ENCODE results near the gene AZU1.

DNA sequence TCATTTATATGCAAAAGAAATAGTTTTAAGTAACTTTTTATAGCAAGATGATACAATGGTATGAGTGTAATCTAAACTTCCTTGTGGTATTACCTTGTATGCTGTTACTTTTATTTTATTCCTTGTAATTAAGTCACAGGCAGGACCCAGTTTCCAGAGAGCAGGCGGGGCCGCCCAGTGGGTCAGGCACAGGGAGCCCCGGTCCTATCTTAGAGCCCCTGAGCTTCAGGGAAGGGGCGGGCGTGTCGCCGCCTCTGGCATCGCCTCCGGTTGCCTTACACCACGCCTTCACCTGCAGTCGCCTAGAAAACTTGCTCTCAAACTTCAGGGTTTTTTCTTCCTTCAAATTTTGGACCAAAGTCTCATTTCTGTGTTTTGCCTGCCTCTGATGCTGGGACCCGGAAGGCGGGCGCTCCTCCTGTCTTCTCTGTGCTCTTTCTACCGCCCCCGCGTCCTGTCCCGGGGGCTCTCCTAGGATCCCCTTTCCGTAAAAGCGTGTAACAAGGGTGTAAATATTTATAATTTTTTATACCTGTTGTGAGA, 16.1 kb upstream of the AZU1 start:
- TF ChIP-seq, protein P1, sequence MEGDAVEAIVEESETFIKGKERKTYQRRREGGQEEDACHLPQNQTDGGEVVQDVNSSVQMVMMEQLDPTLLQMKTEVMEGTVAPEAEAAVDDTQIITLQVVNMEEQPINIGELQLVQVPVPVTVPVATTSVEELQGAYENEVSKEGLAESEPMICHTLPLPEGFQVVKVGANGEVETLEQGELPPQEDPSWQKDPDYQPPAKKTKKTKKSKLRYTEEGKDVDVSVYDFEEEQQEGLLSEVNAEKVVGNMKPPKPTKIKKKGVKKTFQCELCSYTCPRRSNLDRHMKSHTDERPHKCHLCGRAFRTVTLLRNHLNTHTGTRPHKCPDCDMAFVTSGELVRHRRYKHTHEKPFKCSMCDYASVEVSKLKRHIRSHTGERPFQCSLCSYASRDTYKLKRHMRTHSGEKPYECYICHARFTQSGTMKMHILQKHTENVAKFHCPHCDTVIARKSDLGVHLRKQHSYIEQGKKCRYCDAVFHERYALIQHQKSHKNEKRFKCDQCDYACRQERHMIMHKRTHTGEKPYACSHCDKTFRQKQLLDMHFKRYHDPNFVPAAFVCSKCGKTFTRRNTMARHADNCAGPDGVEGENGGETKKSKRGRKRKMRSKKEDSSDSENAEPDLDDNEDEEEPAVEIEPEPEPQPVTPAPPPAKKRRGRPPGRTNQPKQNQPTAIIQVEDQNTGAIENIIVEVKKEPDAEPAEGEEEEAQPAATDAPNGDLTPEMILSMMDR (conservative IDR thresholded peaks at IDR 0.05; ENCODE audit: low read length), result no peak
- TF ChIP-seq EZH2phosphoT487 (IDR thresholded peaks at IDR 0.05; ENCODE audit: borderline replicate concordance), result no peak

All from Loucy (cell line).